IMR-90 (cell line): Measurements from ENCODE around the gene ADAMTS12. TPM values are rescaled to one million over a fixed set of nuclear protein-coding genes. Genes with fewer than 3 reads are reported as not detected.

Source experiments
- ATAC-seq: fragments of 200-7000 bp; cut with Tn5 transposase; 2 replicates; pipeline ENCODE4 v1.9.1; 2020; ENCODE audit warnings: low read depth, mild to moderate bottlenecking, moderate library complexity
- BruUV-seq: library from RNA; stranded (reverse); fragments of 400-500 nt; replicated peaks from 2 replicates; lab custom pipeline; 2021; lab: Mats Ljungman, UMichigan
- CTCF ChIA-PET: fragments of 300-600 bp; formaldehyde crosslinking; extraction: SDS; loops from one replicate; lab custom pipeline; 2021; ENCODE audit warnings: antibody characterized with exemption; lab: Yijun Ruan, JAX
- POLR2A ChIA-PET: fragments of 300-600 bp; sonication (Branson Sonifier 250); formaldehyde crosslinking; loops from one replicate; lab custom pipeline; 2022; ENCODE audit warnings: antibody characterized with exemption; ENCODE audit not compliant: unreplicated experiment; lab: Charles Lee
- DNase-seq: peaks from one replicate; pipeline ENCODE4 v3.0.0; 2013
- H2AFZ ChIP-seq: replicated peaks from 2 replicates; pipeline ENCODE3; 2013; ENCODE audit warnings: low read length, mild to moderate bottlenecking; ENCODE audit not compliant: poor library complexity
- H2AK5ac ChIP-seq: 2 replicates; pipeline ENCODE4 v1.6.1; 2013; ENCODE audit warnings: low read depth, low read length, inconsistent platforms
- H2AK9ac ChIP-seq: replicated peaks from 2 replicates; pipeline ENCODE3; 2013; ENCODE audit warnings: mild to moderate bottlenecking, low read depth, low read length, moderate library complexity; ENCODE audit not compliant: poor library complexity
- H2BK120ac ChIP-seq: 2 replicates; pipeline ENCODE4 v1.6.1; 2013; ENCODE audit warnings: low read depth, low read length, inconsistent platforms
- H2BK15ac ChIP-seq: 3 replicates; pipeline ENCODE4 v1.6.1; 2013; ENCODE audit warnings: low read depth, low read length, inconsistent platforms
- H2BK20ac ChIP-seq: 2 replicates; pipeline ENCODE4 v1.6.1; 2013; ENCODE audit warnings: low read depth, mild to moderate bottlenecking, inconsistent platforms, low read length, moderate library complexity
- H2BK5ac ChIP-seq: 2 replicates; pipeline ENCODE4 v1.6.1; 2013; ENCODE audit warnings: mild to moderate bottlenecking, low read depth, low read length, inconsistent platforms; ENCODE audit not compliant: poor library complexity, severe bottlenecking
- H3K14ac ChIP-seq: replicated peaks from 2 replicates; pipeline ENCODE4 v1.6.1; 2013; ENCODE audit warnings: low read depth, low read length, inconsistent platforms
- H3K18ac ChIP-seq: 2 replicates; pipeline ENCODE4 v1.6.1; 2013; ENCODE audit warnings: low read depth, low read length, control low read depth
- H3K23ac ChIP-seq: 2 replicates; pipeline ENCODE4 v1.6.1; 2013; ENCODE audit warnings: low read depth, low read length, inconsistent platforms
- H3K27ac ChIP-seq: 2 replicates; pipeline ENCODE4 v1.5.1; 2013; ENCODE audit warnings: mild to moderate bottlenecking, control low read depth, low read length; ENCODE audit not compliant: insufficient read depth
- H3K27me3 ChIP-seq: 2 replicates; pipeline ENCODE4 v1.6.1; 2013; ENCODE audit warnings: low read length; ENCODE audit not compliant: control insufficient read depth, insufficient read depth
- H3K36me3 ChIP-seq: 2 replicates; pipeline ENCODE4 v1.6.1; 2013; ENCODE audit warnings: low read length, mixed read lengths; ENCODE audit not compliant: control insufficient read depth, insufficient read depth
- H3K4ac ChIP-seq: 2 replicates; pipeline ENCODE4 v1.6.1; 2013; ENCODE audit warnings: low read depth, low read length, inconsistent platforms
- H3K4me1 ChIP-seq: 2 replicates; pipeline ENCODE4 v1.6.1; 2013; ENCODE audit warnings: low read length, mixed read lengths; ENCODE audit not compliant: control insufficient read depth, insufficient read depth
- H3K4me2 ChIP-seq: 2 replicates; pipeline ENCODE4 v1.6.1; 2013; ENCODE audit warnings: low read depth, mild to moderate bottlenecking, control low read depth, low read length, moderate library complexity
- H3K4me3 ChIP-seq: 2 replicates; pipeline ENCODE4 v1.5.1; 2013; ENCODE audit warnings: low read depth, mild to moderate bottlenecking, control low read depth, low read length, moderate library complexity; ENCODE audit not compliant: insufficient read depth
- H3K56ac ChIP-seq: 2 replicates; pipeline ENCODE4 v1.6.1; 2013; ENCODE audit warnings: low read length, inconsistent platforms; ENCODE audit not compliant: insufficient read depth; ENCODE audit errors: extremely low read depth
- H3K79me1 ChIP-seq, 2 experiments: 2 replicates each; pipeline ENCODE4 v1.6.1; 2013; ENCODE audit warnings: low read length in 2 of 2, inconsistent platforms in 1 of 2, low read depth in 1 of 2
- H3K9ac ChIP-seq: 2 replicates; pipeline ENCODE4 v1.6.1; 2013; ENCODE audit warnings: low read depth, low read length, control low read depth
- H3K9me1 ChIP-seq: 2 replicates; pipeline ENCODE4 v1.6.1; 2013; ENCODE audit warnings: low read length, inconsistent platforms; ENCODE audit not compliant: insufficient read depth
- H3K9me3 ChIP-seq: 2 replicates; pipeline ENCODE4 v1.6.1; 2013; ENCODE audit warnings: low read length; ENCODE audit not compliant: control insufficient read depth, insufficient read depth
- H4K20me1 ChIP-seq: 2 replicates; pipeline ENCODE4 v1.6.1; 2013; ENCODE audit warnings: low read length, inconsistent platforms; ENCODE audit not compliant: insufficient read depth
- H4K5ac ChIP-seq: 2 replicates; pipeline ENCODE4 v1.6.1; 2013; ENCODE audit warnings: mild to moderate bottlenecking, low read depth, low read length, control low read depth
- H4K8ac ChIP-seq, 2 experiments: 2 replicates each; pipeline ENCODE4 v1.6.1; 2013; ENCODE audit warnings: low read depth in 2 of 2, low read length in 2 of 2, control low read depth in 1 of 2, inconsistent platforms in 1 of 2
- H4K91ac ChIP-seq: 2 replicates; pipeline ENCODE4 v1.6.1; 2013; ENCODE audit warnings: low read depth, low read length, inconsistent platforms; ENCODE audit not compliant: insufficient read depth
- MAZ ChIP-seq: IDR thresholded peaks from 2 replicates; pipeline ENCODE4 v1.6.1; 2012; ENCODE audit warnings: low read depth, mild to moderate bottlenecking, low read length, improper control_type of control experiment, moderate library complexity, borderline replicate concordance
- RFX5 ChIP-seq: IDR thresholded peaks from 2 replicates; pipeline ENCODE4 v1.8.0; 2012; ENCODE audit warnings: low read depth, mild to moderate bottlenecking, low read length, moderate library complexity
- WGBS, 2 experiments: methylation state at CpG; one replicate each; pipeline versions ENCODE4 v1.1.5 to v1.1.7; 2013; ENCODE audit warnings: missing lambda C conversion rate in 2 of 2; ENCODE audit not compliant: insufficient read length in 1 of 2; ENCODE audit errors: extremely low coverage in 2 of 2; 5-methylcytosine and 5-hydroxymethylcytosine counted together
- dilution Hi-C: fragments of 300-500 bp; cut with HindIII; formaldehyde crosslinking; loops from one replicate; pipeline ENCODE4 v1.14.3; 2018; ENCODE audit warnings: low sequenced_read_pairs; ENCODE audit not compliant: unreplicated experiment
- in situ Hi-C: fragments of 300-500 bp; cut with MboI; formaldehyde crosslinking; loops from 3 replicates; pipeline ENCODE4 v1.14.3; 2019; ENCODE audit warnings: low sequenced_read_pairs, inconsistent platforms, mixed read lengths
- intact Hi-C: fragments of 100-400 bp; cut with micrococcal nuclease; formaldehyde crosslinking; loops from 2 replicates; pipeline ENCODE4 v1.10.0; 2022
- polyA plus RNA-seq, 3 experiments: library from polyadenylated mRNA; depleted of rRNA; stranded (reverse); fragments of >200 nt; gene quantifications; 2 replicates each; pipeline ENCODE4 v1.2.3, GENCODE V29; 2012; ENCODE audit warnings: low replicate concordance in 1 of 3
- total RNA-seq: library from RNA; depleted of rRNA; stranded (reverse); fragments of >200 nt; gene quantifications from 2 replicates; pipeline ENCODE4 v1.2.3, GENCODE V29; 2012
- TF ChIP-seq, protein P1 (sequence below): fragments of 150-350 bp; IDR thresholded peaks from 2 replicates; pipeline ENCODE4 v1.6.1; 2017; ENCODE audit warnings: mild to moderate bottlenecking, antibody characterized with exemption, low read length, low read depth

Gene ADAMTS12
- total and polyA plus RNA-seq, 2 of the 4 experiments (the other 2 are of a cell fraction), result 27.3 to 51.3 TPM

DNA sequence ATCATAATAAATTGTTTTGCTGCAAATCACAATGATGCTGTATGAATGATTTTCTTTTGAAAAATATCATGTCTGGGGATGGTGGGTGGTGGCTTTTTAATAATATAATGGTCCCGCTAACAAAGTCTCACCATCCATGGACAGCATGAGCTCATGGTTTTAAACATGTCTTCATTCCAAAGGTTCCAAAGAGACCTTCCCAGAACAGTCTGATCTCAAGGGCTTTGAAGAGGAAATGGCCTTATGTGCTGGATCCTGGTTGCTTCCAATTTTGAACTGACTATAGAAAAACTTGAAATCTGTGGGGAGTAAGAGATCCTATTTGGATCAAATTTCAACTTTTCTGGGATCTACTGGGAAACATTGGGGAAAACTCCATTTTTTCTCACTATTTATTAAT is 121.8 kb downstream of the ADAMTS12 start:
- TF ChIP-seq, protein P1, sequence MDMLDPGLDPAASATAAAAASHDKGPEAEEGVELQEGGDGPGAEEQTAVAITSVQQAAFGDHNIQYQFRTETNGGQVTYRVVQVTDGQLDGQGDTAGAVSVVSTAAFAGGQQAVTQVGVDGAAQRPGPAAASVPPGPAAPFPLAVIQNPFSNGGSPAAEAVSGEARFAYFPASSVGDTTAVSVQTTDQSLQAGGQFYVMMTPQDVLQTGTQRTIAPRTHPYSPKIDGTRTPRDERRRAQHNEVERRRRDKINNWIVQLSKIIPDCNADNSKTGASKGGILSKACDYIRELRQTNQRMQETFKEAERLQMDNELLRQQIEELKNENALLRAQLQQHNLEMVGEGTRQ, result no peak
- TF ChIP-seq RFX5, result no peak
- no peak for TF ChIP-seq MAZ
- Histone ChIP-seq H2AK5ac (no peak overlapping the region), H3K9ac (no peak overlapping the region), H3K27ac (no peak overlapping the region), H2BK20ac (no peak overlapping the region), H3K27me3 (no peaks in the 10 kb centered on the region), H4K8ac (no peak overlapping the region), H3K23ac (no peak overlapping the region), H3K4ac (no peak overlapping the region), H3K9me3 (no peaks in the 10 kb centered on the region), H3K36me3 (no peaks in the 10 kb centered on the region), H3K79me1 (peaks cover 10 to 31% of the 10 kb centered on the region in 2 experiments; a peak in 3 of 4 replicates), H2BK120ac (no peak overlapping the region), H4K5ac (no peak overlapping the region), H3K4me3 (no peak overlapping the region), H3K9me1 (peaks cover 15% of the 10 kb centered on the region), H2AFZ (no peak overlapping the region), H3K14ac (no peak overlapping the region), H2AK9ac (no peak overlapping the region), H2BK15ac (no peak overlapping the region), H4K91ac (no peak overlapping the region), H4K20me1 (peaks cover 4% of the 10 kb centered on the region; the same call in 1 of the 2 replicates), H2BK5ac (no peak overlapping the region), H3K4me2 (no peak overlapping the region), H3K4me1 (peaks cover 9% of the 10 kb centered on the region), H3K56ac (no peak overlapping the region), H3K18ac (no peak overlapping the region)
- in situ Hi-C loops (no loop called here), dilution Hi-C loops (no loop called here), intact Hi-C loops (no loop called here)
- POLR2A ChIA-PET, result no interaction called here
- no TSS peak for BruUV-seq
- CTCF ChIA-PET, result interaction anchor here (0.9 kb wide), 1 partner anchor 10 kb away, joined by 3 read pairs; no protein-coding TSS in a partner anchor
- WGBS, 2 experiments, result no CpG with 5 or more reads among the region's 1 CpG
- ATAC-seq (no peak), DNase-seq (no peak)
